Neural cell (in vitro differentiated cells): ENCODE measurements around the gene GRID1. TPM values are rescaled to one million over a fixed set of nuclear protein-coding genes. Genes with fewer than 3 reads are reported as not detected.

ENCODE experiments used
- H2AFZ ChIP-seq: fragments of 200-600, 300-800 bp; sonication (generic), shearing (Covaris generic); 2 replicates; pipeline ENCODE4 v1.6.0; 2014; ENCODE audit warnings: low read depth, mild to moderate bottlenecking, antibody characterized with exemption, low read length, moderate library complexity
- H3F3A ChIP-seq: fragments of 200-600 bp; shearing (Covaris generic); 2 replicates; pipeline ENCODE4 v1.6.1; 2016; ENCODE audit warnings: mild to moderate bottlenecking, moderate library complexity, mixed read lengths, antibody characterized with exemption, low read length; ENCODE audit not compliant: insufficient read depth, poor library complexity, severe bottlenecking
- H3K27ac ChIP-seq: fragments of 200-600, 300-800 bp; sonication (generic), shearing (Covaris generic); 2 replicates; pipeline ENCODE4 v1.5.1; 2014; ENCODE audit warnings: mild to moderate bottlenecking, low read length, moderate library complexity
- H3K27me3 ChIP-seq: fragments of 300-800, 200-600 bp; sonication (generic), shearing (Covaris generic); 2 replicates; pipeline ENCODE4 v1.6.0; 2014; ENCODE audit warnings: mild to moderate bottlenecking, low read depth, low read length, moderate library complexity; ENCODE audit not compliant: insufficient read depth
- H3K36me3 ChIP-seq: fragments of 300-800, 200-600 bp; sonication (generic), shearing (Covaris generic); 2 replicates; pipeline ENCODE4 v1.5.1; 2014; ENCODE audit warnings: mild to moderate bottlenecking, antibody characterized with exemption, low read length, moderate library complexity; ENCODE audit not compliant: insufficient read depth
- H3K4me2 ChIP-seq: fragments of 300-800, 200-600 bp; sonication (generic), shearing (Covaris generic); 2 replicates; pipeline ENCODE4 v1.6.0; 2014; ENCODE audit warnings: mild to moderate bottlenecking, low read length
- H3K4me3 ChIP-seq: fragments of 300-800, 200-600 bp; sonication (generic), shearing (Covaris generic); 2 replicates; pipeline ENCODE4 v1.5.1; 2014; ENCODE audit warnings: mild to moderate bottlenecking, low read length, moderate library complexity
- H3K79me2 ChIP-seq: fragments of 200-600 bp; shearing (Covaris generic); replicated peaks from 2 replicates; pipeline ENCODE4 v1.6.0; 2014; ENCODE audit warnings: mild to moderate bottlenecking, low read length, moderate library complexity; ENCODE audit not compliant: insufficient read depth
- H3K9ac ChIP-seq: fragments of 300-800, 200-600 bp; sonication (generic), shearing (Covaris generic); 2 replicates; pipeline ENCODE4 v1.6.1; 2016; ENCODE audit warnings: mild to moderate bottlenecking, low read length, mixed read lengths
- H3K9me2 ChIP-seq: fragments of 200-600 bp; shearing (Covaris generic); 2 replicates; pipeline ENCODE4 v1.6.1; 2016; ENCODE audit warnings: mild to moderate bottlenecking, low read length, mixed read lengths; ENCODE audit not compliant: insufficient read depth
- H3K9me3 ChIP-seq: fragments of 200-600, 300-800 bp; sonication (generic), shearing (Covaris generic); 2 replicates; pipeline ENCODE4 v1.6.1; 2016; ENCODE audit warnings: mild to moderate bottlenecking, mixed run types, low read length, moderate library complexity, mixed read lengths
- H4K20me1 ChIP-seq: fragments of 200-600 bp; shearing (Covaris generic); 2 replicates; pipeline ENCODE4 v1.6.1; 2016; ENCODE audit warnings: mild to moderate bottlenecking, mixed run types; ENCODE audit not compliant: insufficient read depth
- EP300 ChIP-seq: fragments of 450-650 bp; conservative IDR thresholded peaks from 2 replicates; pipeline ENCODE4 v1.6.1; 2014; ENCODE audit warnings: antibody characterized with exemption, mild to moderate bottlenecking, moderate library complexity; ENCODE audit not compliant: poor library complexity, severe bottlenecking
- EZH2 ChIP-seq: fragments of 200-600, 300-800 bp; shearing (Covaris generic), sonication (generic); IDR thresholded peaks from 2 replicates; pipeline ENCODE4 v1.6.1; 2014; ENCODE audit warnings: antibody characterized with exemption, low read length, borderline replicate concordance, mild to moderate bottlenecking; ENCODE audit not compliant: insufficient read depth, poor library complexity, severe bottlenecking
- MXI1 ChIP-seq: fragments of 450-650 bp; conservative IDR thresholded peaks from 2 replicates; pipeline ENCODE4 v1.6.1; 2014; ENCODE audit warnings: antibody characterized with exemption, mild to moderate bottlenecking; ENCODE audit not compliant: poor library complexity, severe bottlenecking
- POLR2AphosphoS5 ChIP-seq: IDR thresholded peaks from 2 replicates; pipeline ENCODE4 v1.6.1; 2012
- RAD21 ChIP-seq: fragments of 450-650 bp; conservative IDR thresholded peaks from 2 replicates; pipeline ENCODE4 v1.6.1; 2014; ENCODE audit warnings: antibody characterized with exemption, mild to moderate bottlenecking, moderate library complexity
- REST ChIP-seq: IDR thresholded peaks from 2 replicates; pipeline ENCODE4 v1.6.1; 2012; ENCODE audit warnings: borderline replicate concordance
- SMC3 ChIP-seq: fragments of 450-650 bp; conservative IDR thresholded peaks from 2 replicates; pipeline ENCODE4 v1.6.1; 2014; ENCODE audit warnings: antibody characterized with exemption, mild to moderate bottlenecking, moderate library complexity; ENCODE audit not compliant: poor library complexity
- TAF1 ChIP-seq: IDR thresholded peaks from 2 replicates; pipeline ENCODE4 v1.6.1; 2012; ENCODE audit warnings: low read depth
- polyA plus RNA-seq: library from polyadenylated mRNA; depleted of rRNA; stranded (reverse); fragments of >200 nt; gene quantifications from 2 replicates; pipeline ENCODE4 v1.2.3, GENCODE V29; 2014
- TF ChIP-seq, protein P1 (sequence below): fragments of 450-650 bp; IDR thresholded peaks from 2 replicates; pipeline ENCODE4 v1.5.1; 2014; ENCODE audit warnings: antibody characterized with exemption, mild to moderate bottlenecking, moderate library complexity; ENCODE audit not compliant: poor library complexity, severe bottlenecking

GRID1 gene
- polyA plus RNA-seq, 1 donor from 2014 or later, result 7.3 TPM

DNA sequence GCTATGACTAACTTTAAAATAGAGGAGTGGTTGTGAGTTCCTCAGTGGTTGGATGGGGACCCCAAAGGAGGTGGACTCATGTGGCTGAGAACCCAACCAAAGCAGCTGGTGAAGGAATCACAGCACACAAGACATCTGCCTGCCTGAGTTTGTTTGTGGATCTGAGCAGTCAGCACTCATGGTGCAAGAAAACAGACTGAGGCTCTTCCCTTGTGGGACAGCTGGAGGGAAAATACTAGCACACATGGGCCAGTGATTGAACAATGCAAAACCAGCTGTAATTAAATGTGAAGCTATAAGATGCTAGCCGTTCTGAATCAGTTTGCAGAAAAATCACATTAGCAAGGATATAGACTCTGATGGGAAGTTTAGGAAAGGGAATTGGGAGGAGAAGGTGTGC is 707.3 kb downstream of the GRID1 start:
- H3K9me2 ChIP-seq, result no peaks in the 10 kb centered on the region
- no peak overlapping the region for H3K9ac ChIP-seq
- H4K20me1 ChIP-seq, result no peaks in the 10 kb centered on the region
- H3K36me3 ChIP-seq, result no peaks in the 10 kb centered on the region
- no peak overlapping the region for H2AFZ ChIP-seq
- H3K4me2 ChIP-seq, result no peak overlapping the region
- TF ChIP-seq REST (no peak), MXI1 (no peak), SMC3 (no peak), EZH2 (no peak), POLR2AphosphoS5 (no peak), RAD21 (no peak)
- TF ChIP-seq, protein P1, sequence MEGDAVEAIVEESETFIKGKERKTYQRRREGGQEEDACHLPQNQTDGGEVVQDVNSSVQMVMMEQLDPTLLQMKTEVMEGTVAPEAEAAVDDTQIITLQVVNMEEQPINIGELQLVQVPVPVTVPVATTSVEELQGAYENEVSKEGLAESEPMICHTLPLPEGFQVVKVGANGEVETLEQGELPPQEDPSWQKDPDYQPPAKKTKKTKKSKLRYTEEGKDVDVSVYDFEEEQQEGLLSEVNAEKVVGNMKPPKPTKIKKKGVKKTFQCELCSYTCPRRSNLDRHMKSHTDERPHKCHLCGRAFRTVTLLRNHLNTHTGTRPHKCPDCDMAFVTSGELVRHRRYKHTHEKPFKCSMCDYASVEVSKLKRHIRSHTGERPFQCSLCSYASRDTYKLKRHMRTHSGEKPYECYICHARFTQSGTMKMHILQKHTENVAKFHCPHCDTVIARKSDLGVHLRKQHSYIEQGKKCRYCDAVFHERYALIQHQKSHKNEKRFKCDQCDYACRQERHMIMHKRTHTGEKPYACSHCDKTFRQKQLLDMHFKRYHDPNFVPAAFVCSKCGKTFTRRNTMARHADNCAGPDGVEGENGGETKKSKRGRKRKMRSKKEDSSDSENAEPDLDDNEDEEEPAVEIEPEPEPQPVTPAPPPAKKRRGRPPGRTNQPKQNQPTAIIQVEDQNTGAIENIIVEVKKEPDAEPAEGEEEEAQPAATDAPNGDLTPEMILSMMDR, result no peak
- no peak overlapping the region for H3K4me3 ChIP-seq
- no peaks in the 10 kb centered on the region for H3F3A ChIP-seq
- no peak overlapping the region for H3K27ac ChIP-seq
- no peaks in the 10 kb centered on the region for H3K9me3 ChIP-seq
- no peaks in the 10 kb centered on the region for H3K27me3 ChIP-seq
- H3K79me2 ChIP-seq, result no peaks in the 10 kb centered on the region

DNA sequence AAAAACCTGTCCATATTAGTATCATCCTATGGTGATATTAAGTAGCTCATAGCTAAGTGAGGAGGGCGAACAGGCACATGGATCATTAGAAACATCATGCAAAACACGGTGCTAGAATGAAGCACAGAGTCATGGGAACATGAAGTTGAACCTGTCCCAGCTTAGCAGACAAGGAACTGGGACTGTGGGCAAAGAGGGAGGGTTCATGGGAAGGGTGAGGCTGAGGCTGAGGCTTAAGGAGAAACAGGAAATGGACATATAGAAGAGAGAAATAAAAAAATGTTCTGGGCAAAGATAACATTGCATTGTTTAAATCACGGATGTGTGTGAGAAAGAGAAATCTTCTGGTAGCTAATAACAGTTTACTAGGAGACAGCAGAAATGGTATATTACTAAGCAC is 708.1 kb downstream of the GRID1 start:
- Histone ChIP-seq H3K36me3 (no peaks in the 10 kb centered on the region), H3K9me3 (no peaks in the 10 kb centered on the region), H4K20me1 (no peaks in the 10 kb centered on the region), H3K9me2 (no peaks in the 10 kb centered on the region), H3K4me2 (no peak overlapping the region), H2AFZ (no peak overlapping the region), H3K79me2 (no peaks in the 10 kb centered on the region), H3K9ac (no peak overlapping the region), H3F3A (no peaks in the 10 kb centered on the region), H3K27me3 (no peaks in the 10 kb centered on the region), H3K4me3 (no peak overlapping the region), H3K27ac (no peak overlapping the region)
- TF ChIP-seq TAF1 (no peak), EZH2 (no peak), RAD21 (no peak), MXI1 (no peak), EP300 (no peak), REST (no peak), SMC3 (no peak), POLR2AphosphoS5 (no peak)
- TF ChIP-seq, protein P1, result no peak
